G401.6 (cell line): ENCODE results near the gene COL6A3.

Experiments
- FAIRE-seq: peaks from 2 replicates; lab custom pipeline; 2012; peaks lifted over from hg19 to GRCh38; lab: Jason Lieb, UNC

COL6A3 gene

GRCh38 chr2:237440819-237441281 is 26.9 kb upstream of the COL6A3 start:
- no peak for FAIRE-seq

DNA sequence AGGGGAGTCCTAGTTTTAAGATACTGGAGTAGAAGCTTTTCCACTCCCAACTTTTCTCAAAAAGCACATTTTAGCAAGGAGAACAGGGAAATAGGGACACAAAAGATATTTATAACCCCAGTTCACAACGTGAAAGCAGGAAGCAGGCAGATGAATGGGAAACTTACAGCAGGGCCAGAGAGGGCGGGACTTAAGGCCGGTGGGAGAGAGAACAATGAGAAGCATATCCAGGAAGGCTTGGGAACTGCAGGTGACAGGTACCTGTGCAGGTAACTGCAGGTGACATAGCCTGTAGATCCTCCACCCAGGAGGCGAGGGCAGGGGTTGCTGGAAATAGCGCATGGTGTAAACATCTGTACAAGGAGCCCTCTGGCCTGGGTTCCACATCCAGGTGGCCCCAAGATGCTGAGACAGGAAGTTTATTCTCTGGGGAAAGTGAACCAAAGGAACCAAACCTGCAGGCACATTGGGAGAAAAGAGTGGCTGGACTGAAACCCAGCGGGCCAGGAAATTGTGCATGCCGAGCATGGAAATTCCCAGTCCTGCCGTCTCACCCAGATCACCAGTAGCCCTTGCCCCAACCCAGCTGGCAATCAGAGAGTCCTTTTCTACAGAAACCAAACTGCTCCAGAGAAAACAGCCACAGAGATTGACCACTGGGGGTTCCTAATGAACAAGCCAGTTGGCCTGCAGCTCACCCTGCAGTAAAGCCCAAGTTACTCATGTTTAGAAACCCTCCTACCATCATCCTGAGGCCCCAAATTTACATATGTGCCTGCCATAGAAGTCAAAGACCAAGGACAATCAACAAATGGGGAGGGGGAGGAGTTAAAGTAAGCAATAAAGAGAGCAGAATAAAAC is 24.3 kb upstream of the COL6A3 start:
- FAIRE-seq, result no peak

- FAIRE-seq, result no peak
Measured at GRCh38 chr2:237437566-237437965, 23.6 kb upstream of the COL6A3 start.

GRCh38 chr2:237435844-237436587 is 22.1 kb upstream of the COL6A3 start:
- no peak for FAIRE-seq

DNA sequence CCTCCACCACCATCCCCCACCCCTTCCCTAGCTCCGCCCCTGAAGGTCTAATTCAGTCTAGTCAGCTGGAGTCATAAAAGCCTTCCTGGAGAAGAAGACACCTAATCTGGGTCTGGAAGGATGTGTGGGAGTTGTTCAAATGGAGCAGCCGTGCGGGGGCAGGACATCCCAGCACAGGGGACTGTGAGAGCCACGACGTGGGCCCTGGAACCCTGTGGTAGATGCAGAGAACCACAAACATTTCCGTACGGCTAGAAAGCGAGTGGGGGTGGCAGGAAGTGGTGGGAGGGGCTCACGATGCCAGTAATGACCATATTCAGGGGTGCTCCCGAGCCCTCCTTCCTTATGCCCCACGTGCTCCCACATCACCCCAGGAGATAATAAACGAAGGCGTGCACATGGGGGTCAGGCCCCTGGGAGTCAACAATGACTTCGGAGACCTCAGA is 20.9 kb upstream of the COL6A3 start:
- FAIRE-seq, result no peak

DNA sequence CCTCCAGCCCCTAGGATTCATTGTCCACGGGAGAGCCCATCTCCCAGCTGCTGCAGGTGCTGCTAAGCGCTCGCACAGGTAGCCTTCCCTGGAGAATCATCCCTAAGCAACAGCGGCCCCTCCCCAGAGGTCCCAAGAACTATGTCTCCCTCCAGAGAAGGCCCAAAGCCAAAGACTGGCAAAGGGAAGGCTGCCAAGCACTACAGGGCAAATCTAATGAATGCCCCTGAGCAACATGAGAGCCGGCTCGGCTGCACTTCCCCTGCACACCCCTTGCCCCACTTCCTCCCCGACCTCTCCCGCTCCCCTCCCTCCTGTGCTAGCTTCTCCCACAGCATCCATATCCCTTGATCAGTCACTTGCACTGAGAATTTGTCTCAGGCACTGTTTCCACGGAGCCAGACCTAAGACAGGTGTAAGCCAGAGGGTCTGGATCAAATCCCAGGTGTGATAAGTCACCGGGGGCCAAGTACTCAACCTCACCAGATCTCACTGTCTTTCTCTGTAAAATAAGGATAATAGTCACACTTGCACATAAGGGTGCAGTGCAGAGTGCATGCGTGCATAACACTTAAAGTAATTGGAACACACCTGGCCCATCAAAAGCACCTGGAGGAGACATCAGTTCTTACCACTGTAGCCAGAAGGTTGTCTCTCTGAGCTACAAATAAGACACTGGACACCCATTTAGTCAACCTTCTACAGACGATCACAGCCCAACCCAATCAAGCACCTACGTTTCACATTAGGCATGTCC is 20.1 kb upstream of the COL6A3 start:
- FAIRE-seq, result no peak

GRCh38 chr2:237432484-237433092 is 18.6 kb upstream of the COL6A3 start:
- no peak for FAIRE-seq

DNA sequence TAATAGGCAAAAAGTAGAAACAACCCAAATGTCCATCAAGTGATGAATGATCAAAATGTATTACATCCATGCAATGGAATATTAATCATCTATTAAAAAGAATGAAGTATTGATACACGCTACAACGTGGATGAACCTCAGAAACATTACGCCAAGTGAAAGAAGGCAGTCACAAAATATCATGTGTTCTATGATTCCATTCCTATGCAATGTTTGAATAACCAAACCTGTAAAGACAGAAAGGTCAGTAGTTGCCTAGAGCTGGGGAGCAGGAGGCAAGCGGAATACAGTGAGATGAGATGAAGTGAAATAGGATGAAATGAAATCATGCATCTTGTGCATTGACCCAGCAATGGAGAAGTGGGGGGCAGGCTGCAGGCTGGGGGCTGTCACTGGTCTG is 17.9 kb upstream of the COL6A3 start:
- FAIRE-seq, result no peak

DNA sequence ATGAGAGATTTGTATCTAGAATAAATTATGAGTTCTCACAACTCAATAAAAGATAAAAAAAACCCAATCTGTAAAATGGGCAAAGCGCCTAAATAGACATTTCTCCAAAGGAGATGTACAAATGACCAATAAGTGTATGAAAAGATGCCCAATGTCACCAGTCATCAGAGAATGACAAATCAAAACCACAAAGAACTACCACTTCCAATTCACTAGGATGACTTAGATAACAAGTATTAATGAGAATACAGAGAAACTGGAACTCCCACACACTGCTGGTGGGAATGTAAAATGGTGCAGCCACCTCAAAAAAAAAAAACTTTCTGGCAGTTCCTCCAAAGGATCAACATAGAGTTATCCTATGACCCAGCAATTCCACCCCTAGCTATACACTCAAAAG is 17.4 kb upstream of the COL6A3 start:
- FAIRE-seq, result no peak

DNA sequence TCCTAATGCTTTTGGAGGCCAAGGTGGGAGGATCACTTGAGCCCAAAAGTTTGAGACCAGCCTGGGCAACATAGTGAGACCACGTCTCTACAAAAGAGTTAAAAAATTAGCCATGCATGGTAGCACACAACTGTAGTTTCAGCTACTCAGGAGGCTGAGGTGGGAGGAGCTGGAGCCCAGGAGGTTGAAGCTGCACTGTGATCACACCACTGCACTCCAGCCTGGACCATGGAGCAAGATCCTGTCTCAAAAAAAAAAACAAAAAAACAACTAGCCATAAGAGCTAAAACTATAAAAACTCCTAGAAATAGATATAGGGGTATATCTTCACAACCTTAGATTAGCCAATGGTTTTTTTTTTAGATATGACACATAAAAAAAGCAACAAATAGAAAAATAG is 16.9 kb upstream of the COL6A3 start:
- no peak for FAIRE-seq

- no peak for FAIRE-seq
Measured at GRCh38 chr2:237429753-237430152, 15.8 kb upstream of the COL6A3 start.

- FAIRE-seq, result no peak
Measured at GRCh38 chr2:237427769-237428506, 14.0 kb upstream of the COL6A3 start.

DNA sequence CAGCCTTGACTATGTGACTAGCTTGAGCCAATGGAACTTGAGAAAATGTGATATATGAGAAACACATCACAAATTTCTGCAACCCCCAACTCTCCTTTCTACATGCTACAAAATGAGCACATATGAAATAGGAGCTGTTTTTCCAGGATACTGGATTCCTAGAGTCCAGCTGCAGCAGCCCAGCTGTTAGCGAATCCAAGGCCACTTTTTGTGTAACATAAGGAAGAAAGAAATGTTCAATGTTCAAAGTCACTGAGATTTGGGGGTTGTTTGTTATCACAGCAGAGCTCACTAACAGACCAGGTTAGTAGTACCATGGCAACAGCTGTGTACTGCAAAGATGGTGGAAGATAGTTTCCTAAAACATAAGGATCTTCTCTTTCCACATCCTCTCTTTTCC is 12.6 kb upstream of the COL6A3 start:
- FAIRE-seq, result no peak

- FAIRE-seq, result no peak
Measured at GRCh38 chr2:237425320-237425719, 11.4 kb upstream of the COL6A3 start.

DNA sequence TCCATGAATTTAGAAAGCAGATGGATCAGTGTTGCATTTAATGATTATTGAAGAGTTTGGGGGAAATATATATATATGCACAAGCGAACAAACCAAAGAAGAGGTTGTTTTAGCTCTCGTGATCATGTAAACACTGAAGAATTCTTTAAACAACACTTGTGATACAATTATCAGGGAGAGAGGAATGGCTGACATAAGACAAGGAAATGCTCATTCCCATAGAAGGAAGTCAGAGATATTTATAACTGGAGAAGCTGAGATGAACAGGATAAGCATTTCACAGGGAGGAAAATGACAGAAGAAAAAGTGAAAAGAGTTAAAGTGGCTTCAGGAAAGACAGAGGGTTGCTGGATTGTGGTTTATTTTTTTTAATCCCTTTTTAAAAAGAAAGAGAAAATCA is 10.6 kb upstream of the COL6A3 start:
- FAIRE-seq, result no peak

GRCh38 chr2:237423891-237424290 is 9.9 kb upstream of the COL6A3 start:
- no peak for FAIRE-seq

GRCh38 chr2:237422309-237422708 is 8.3 kb upstream of the COL6A3 start:
- FAIRE-seq, result no peak

DNA sequence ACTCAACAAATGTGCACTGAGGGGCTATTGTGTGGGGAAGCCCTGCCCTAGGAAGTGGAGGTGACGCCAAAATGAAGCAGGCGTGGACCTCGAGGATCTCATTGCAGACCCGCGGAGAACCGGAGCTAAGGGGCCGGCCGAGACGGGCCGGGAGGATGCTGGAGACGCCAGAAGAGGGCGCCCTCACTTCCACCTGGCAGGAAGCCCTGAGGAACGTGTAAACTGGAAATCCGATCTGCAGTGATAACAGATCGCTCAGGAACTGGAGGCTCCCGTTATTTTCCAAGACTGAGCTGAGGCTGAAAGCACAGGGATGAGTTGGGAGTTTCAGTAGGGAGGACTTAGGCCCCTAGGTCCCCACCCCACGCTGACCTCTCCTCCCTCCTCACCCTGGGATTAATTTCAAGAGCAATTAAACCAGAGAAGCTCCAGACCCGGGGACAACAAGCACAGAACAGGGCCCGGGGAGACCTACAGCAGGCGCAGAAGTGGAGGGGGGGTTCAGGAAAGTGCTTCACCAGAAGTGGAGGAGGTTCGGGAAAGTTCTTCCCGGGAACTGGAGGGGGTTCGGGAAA is 7.7 kb upstream of the COL6A3 start:
- no peak for FAIRE-seq

- no peak for FAIRE-seq
Measured at GRCh38 chr2:237418300-237418699, 4.3 kb upstream of the COL6A3 start.

- no peak for FAIRE-seq
Measured at GRCh38 chr2:237412988-237413776, 782 bp downstream of the COL6A3 start.

GRCh38 chr2:237412646-237412987 is 1.3 kb downstream of the COL6A3 start:
- no peak for FAIRE-seq
